Trophoblast cell (in vitro differentiated cells and primary cell): ENCODE data around the gene RUFY1.
A peak's percentile ranks its signal among the peaks of the same experiment; 100 is the strongest.

ENCODE experiments used
- DNase-seq, 2 donors: peaks; one replicate each; pipeline ENCODE4 v3.0.0-alpha.2; 2016
- H2AFZ ChIP-seq: 2 replicates; pipeline ENCODE4 v1.6.1; 2013; ENCODE audit warnings: low read length, moderate library complexity, mild to moderate bottlenecking; ENCODE audit not compliant: insufficient read depth, poor library complexity
- H2AK5ac ChIP-seq: 2 replicates; pipeline ENCODE4 v1.6.1; 2013; ENCODE audit warnings: mild to moderate bottlenecking, low read length
- H2BK120ac ChIP-seq: 2 replicates; pipeline ENCODE4 v1.6.1; 2013; ENCODE audit warnings: low read length, mild to moderate bottlenecking, moderate library complexity; ENCODE audit not compliant: insufficient read depth, poor library complexity
- H2BK12ac ChIP-seq: 2 replicates; pipeline ENCODE4 v1.6.1; 2013; ENCODE audit warnings: mild to moderate bottlenecking, low read length, moderate library complexity
- H2BK5ac ChIP-seq: 2 replicates; pipeline ENCODE4 v1.6.1; 2013; ENCODE audit warnings: low read length, low read depth, moderate library complexity, mild to moderate bottlenecking; ENCODE audit not compliant: poor library complexity
- H3K14ac ChIP-seq: 2 replicates; pipeline ENCODE4 v1.6.1; 2013; ENCODE audit warnings: mild to moderate bottlenecking, low read length
- H3K18ac ChIP-seq: 2 replicates; pipeline ENCODE4 v1.6.1; 2013; ENCODE audit warnings: mild to moderate bottlenecking, low read length
- H3K23ac ChIP-seq: 2 replicates; pipeline ENCODE4 v1.6.1; 2013; ENCODE audit warnings: low read length
- H3K27ac ChIP-seq: 2 replicates; pipeline ENCODE4 v1.5.1; 2013; ENCODE audit warnings: low read depth, mild to moderate bottlenecking, inconsistent platforms, low read length, moderate library complexity
- H3K27me3 ChIP-seq: 2 replicates; pipeline ENCODE4 v1.6.1; 2013; ENCODE audit warnings: inconsistent platforms, mild to moderate bottlenecking, low read length, moderate library complexity; ENCODE audit not compliant: insufficient read depth
- H3K36me3 ChIP-seq, 2 experiments: 1 replicate in 1 of 2; 2 replicates in 1 of 2; pipeline ENCODE4 v1.6.1; 2013; ENCODE audit warnings: low read length in 2 of 2, mild to moderate bottlenecking in 2 of 2, moderate library complexity in 1 of 2; ENCODE audit not compliant: insufficient read depth in 2 of 2, control insufficient read depth in 1 of 2
- H3K4ac ChIP-seq: 2 replicates; pipeline ENCODE4 v1.6.1; 2013; ENCODE audit warnings: low read depth, mild to moderate bottlenecking, low read length, moderate library complexity
- H3K4me1 ChIP-seq, 2 experiments: 1 replicate in 1 of 2; 2 replicates in 1 of 2; pipeline ENCODE4 v1.6.1; 2013; ENCODE audit warnings: low read length in 2 of 2, mild to moderate bottlenecking in 2 of 2, moderate library complexity in 1 of 2; ENCODE audit not compliant: insufficient read depth in 2 of 2, control insufficient read depth in 1 of 2
- H3K4me2 ChIP-seq: 2 replicates; pipeline ENCODE4 v1.6.1; 2013; ENCODE audit warnings: inconsistent platforms, mild to moderate bottlenecking, low read length, moderate library complexity
- H3K4me3 ChIP-seq: 2 replicates; pipeline ENCODE4 v1.5.1; 2013; ENCODE audit warnings: mild to moderate bottlenecking, low read depth, low read length, inconsistent platforms
- H3K79me1 ChIP-seq: one replicate; pipeline ENCODE4 v1.6.1; 2013; ENCODE audit warnings: low read length
- H3K79me2 ChIP-seq: 2 replicates; pipeline ENCODE4 v1.6.1; 2013; ENCODE audit warnings: low read length, mild to moderate bottlenecking; ENCODE audit not compliant: control insufficient read depth, insufficient read depth, poor library complexity
- H3K9ac ChIP-seq: 2 replicates; pipeline ENCODE4 v1.6.1; 2013; ENCODE audit warnings: mild to moderate bottlenecking, low read length
- H3K9me3 ChIP-seq: 2 replicates; pipeline ENCODE4 v1.6.1; 2013; ENCODE audit warnings: low read depth, mild to moderate bottlenecking, control low read depth, inconsistent platforms, low read length; ENCODE audit not compliant: insufficient read depth
- H4K12ac ChIP-seq: 2 replicates; pipeline ENCODE4 v1.6.1; 2013; ENCODE audit warnings: low read depth, mild to moderate bottlenecking, low read length, moderate library complexity
- H4K8ac ChIP-seq: 2 replicates; pipeline ENCODE4 v1.6.1; 2013; ENCODE audit warnings: low read depth, mild to moderate bottlenecking, low read length, moderate library complexity
- H4K91ac ChIP-seq: one replicate; pipeline ENCODE4 v1.6.1; 2013; ENCODE audit warnings: low read depth, mild to moderate bottlenecking, low read length, moderate library complexity
- WGBS: extraction: QIAGEN DNeasy Blood & Tissue Kit; methylation state at CpG from one replicate; pipeline ENCODE4 v1.1.7; 2013; ENCODE audit warnings: missing lambda C conversion rate; ENCODE audit not compliant: insufficient read length, insufficient coverage; ENCODE audit errors: extremely low coverage; 5-methylcytosine and 5-hydroxymethylcytosine counted together

RUFY1 gene

DNA sequence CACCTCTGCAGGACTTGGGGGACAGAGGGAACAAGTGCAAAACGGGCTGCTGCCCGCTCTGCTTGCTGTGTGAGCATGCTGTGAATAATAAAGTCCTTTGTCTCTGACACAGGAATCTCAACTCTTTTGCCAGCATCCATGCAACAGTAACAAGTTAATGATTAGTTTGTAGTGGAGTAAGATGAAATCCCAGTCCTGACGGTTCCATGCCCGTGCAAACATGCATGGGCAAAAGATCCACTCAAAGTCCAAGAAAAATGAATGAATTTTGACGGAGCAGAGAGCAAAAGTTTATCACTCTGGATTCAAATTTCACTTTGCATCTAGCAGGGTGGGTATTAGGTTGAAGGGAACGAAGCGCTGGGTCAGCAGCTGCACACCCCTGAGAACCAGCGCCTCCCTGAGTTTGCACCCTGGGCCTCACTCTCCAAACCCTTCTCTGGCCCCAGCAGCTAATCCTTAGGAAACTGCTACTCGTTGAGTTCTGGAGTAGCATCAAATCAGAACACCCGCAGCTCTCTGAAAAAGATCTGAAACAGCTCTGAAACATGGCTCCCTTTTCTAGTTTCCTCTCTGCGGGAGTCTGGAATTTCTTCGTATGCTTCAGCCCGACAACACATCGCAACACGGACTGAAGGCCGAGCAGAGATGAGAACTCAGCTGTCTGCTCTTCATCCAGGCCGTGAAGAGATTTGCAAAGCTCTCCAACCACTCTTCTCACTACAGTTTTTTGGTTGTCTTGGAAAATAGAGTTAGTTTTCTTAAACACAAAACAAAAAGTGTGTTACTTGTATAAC lies 45.6 kb upstream of the RUFY1 start:
- Histone ChIP-seq H3K4me3 (no peak overlapping the region), H2BK120ac (no peak overlapping the region), H3K4me1 (peaks cover 0 to 2% of the 10 kb centered on the region in 2 experiments), H2AK5ac (no peak overlapping the region), H3K79me1 (no peaks in the 10 kb centered on the region), H3K18ac (no peak overlapping the region), H3K27ac (no peak overlapping the region), H3K23ac (no peak overlapping the region), H3K14ac (no peak overlapping the region), H3K27me3 (no peaks in the 10 kb centered on the region), H2BK5ac (no peak overlapping the region), H3K9ac (no peak overlapping the region), H2BK12ac (no peak overlapping the region), H4K12ac (no peak overlapping the region), H4K8ac (no peak overlapping the region), H3K79me2 (no peaks in the 10 kb centered on the region), H2AFZ (no peak overlapping the region), H4K91ac (no peak overlapping the region), H3K9me3 (peaks cover 3% of the 10 kb centered on the region), H3K4ac (no peak overlapping the region), H3K36me3 (no peaks in the 10 kb centered on the region), H3K4me2 (no peak overlapping the region)
- WGBS, result no CpG with 5 or more reads among the region's 17 CpGs
- DNase-seq, result no peak

DNA sequence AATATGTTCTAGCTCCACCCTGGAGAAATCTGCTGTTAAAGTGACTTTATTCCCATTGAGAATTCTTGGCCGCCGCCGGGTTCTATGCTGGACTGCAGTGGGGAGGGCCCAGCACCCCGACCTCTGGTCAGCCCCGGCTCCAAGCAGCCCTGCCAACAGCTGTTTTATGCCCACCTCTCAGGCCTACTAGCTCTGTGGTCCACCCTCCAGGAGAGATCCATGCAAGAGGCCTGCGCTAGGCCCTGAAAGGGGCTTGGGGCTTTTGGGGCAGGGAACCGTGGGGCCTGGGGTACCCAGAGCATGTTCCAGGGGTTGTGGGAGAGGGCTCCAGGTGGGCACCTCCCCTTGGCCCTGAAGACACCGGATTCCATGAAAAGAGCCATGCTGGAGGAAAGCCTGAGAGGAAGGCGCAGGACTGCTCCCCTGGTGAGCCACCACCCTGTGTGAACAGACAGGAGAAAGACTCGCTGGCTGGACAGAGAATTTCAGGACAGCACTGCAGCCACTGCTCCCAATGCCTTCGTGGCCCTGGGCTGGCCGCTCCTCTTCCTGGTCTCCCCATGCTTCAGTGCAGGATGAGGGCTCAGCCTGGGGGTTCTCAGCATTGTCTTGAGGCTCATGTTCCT lies 44.6 kb upstream of the RUFY1 start:
- no peak overlapping the region for H2BK12ac ChIP-seq
- no peaks in the 10 kb centered on the region for H3K79me1 ChIP-seq
- no peaks in the 10 kb centered on the region for H3K79me2 ChIP-seq
- no peak overlapping the region for H4K91ac ChIP-seq
- H4K12ac ChIP-seq, result no peak overlapping the region
- H3K36me3 ChIP-seq, result no peaks in the 10 kb centered on the region
- H3K4me2 ChIP-seq, result no peak overlapping the region
- no peak overlapping the region for H2AFZ ChIP-seq
- DNase-seq, result no peak
- peaks cover 0 to 2% of the 10 kb centered on the region in 2 experiments for H3K4me1 ChIP-seq
- H3K27ac ChIP-seq, result no peak overlapping the region
- H3K4ac ChIP-seq, result no peak overlapping the region
- no peaks in the 10 kb centered on the region for H3K9me3 ChIP-seq
- H3K23ac ChIP-seq, result no peak overlapping the region
- no peak overlapping the region for H2BK5ac ChIP-seq
- WGBS, result no CpG with 5 or more reads among the region's 12 CpGs
- H3K4me3 ChIP-seq, result no peak overlapping the region
- no peaks in the 10 kb centered on the region for H3K27me3 ChIP-seq
- no peak overlapping the region for H3K14ac ChIP-seq
- H4K8ac ChIP-seq, result no peak overlapping the region
- no peak overlapping the region for H3K18ac ChIP-seq
- no peak overlapping the region for H2BK120ac ChIP-seq
- H3K9ac ChIP-seq, result no peak overlapping the region
- H2AK5ac ChIP-seq, result no peak overlapping the region

DNA sequence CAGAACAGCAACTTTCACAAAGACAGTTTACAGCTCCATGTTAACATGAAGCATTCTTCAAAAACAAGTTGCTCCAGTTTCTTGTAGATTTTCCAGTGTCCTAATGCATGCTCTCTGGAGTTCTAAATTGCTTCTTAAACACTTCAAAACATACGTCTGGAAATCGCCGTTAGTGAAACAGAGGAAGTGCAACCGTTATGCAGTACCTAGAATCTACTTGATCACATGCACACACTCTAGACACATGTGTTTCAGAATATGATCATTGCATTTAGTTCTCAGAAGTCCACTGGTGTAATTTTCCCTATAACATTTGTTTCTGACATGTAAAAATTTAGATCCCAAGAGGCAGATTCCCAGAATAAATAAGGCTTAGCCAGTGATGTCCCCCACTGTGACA lies 41.1 kb upstream of the RUFY1 start:
- Histone ChIP-seq H3K4me1 (peaks cover 0 to 2% of the 10 kb centered on the region in 2 experiments), H2BK12ac (no peak overlapping the region), H4K91ac (no peak overlapping the region), H3K9me3 (no peaks in the 10 kb centered on the region), H2AFZ (no peak overlapping the region), H3K79me1 (no peaks in the 10 kb centered on the region), H3K36me3 (no peaks in the 10 kb centered on the region), H3K18ac (no peak overlapping the region), H2BK5ac (no peak overlapping the region), H3K27ac (no peak overlapping the region), H3K23ac (no peak overlapping the region), H2BK120ac (no peak overlapping the region), H3K9ac (no peak overlapping the region), H2AK5ac (no peak overlapping the region), H3K27me3 (no peaks in the 10 kb centered on the region), H3K14ac (no peak overlapping the region), H3K79me2 (no peaks in the 10 kb centered on the region), H4K8ac (no peak overlapping the region), H3K4ac (no peak overlapping the region), H4K12ac (no peak overlapping the region), H3K4me3 (no peak overlapping the region), H3K4me2 (no peak overlapping the region)
- no CpG with 5 or more reads among the region's 4 CpGs for WGBS
- peak in 1 of 2 donors; percentile 6 for DNase-seq

DNA sequence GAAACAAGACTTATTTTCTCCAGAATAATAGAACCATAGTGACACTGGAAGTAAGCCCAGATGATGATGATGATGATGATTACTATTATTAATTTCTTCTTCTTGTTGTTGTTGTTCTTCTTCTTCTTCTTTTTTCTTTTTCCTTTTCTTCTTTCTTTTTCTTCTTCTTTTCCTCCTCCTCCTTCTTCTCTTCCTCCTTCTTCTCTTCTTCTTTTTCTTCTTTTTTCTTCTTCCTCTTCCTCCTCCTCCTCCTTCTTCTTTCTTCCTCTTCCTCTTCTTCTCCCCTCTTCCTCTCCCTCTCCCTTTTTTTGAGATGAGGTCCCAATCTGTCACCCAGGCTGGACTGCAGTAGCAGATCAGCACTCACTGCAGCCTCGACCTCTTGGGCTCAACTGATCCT lies 40.5 kb upstream of the RUFY1 start:
- Histone ChIP-seq H4K91ac (no peak overlapping the region), H3K23ac (no peak overlapping the region), H3K36me3 (no peaks in the 10 kb centered on the region), H4K8ac (no peak overlapping the region), H3K27ac (no peak overlapping the region), H2AFZ (no peak overlapping the region), H4K12ac (no peak overlapping the region), H3K27me3 (no peaks in the 10 kb centered on the region), H2AK5ac (no peak overlapping the region), H3K14ac (no peak overlapping the region), H3K79me1 (no peaks in the 10 kb centered on the region), H3K79me2 (no peaks in the 10 kb centered on the region), H3K4me3 (no peak overlapping the region), H3K18ac (no peak overlapping the region), H3K4me2 (no peak overlapping the region), H3K4ac (no peak overlapping the region), H2BK120ac (no peak overlapping the region), H3K4me1 (peaks cover 0 to 2% of the 10 kb centered on the region in 2 experiments), H2BK12ac (no peak overlapping the region), H2BK5ac (no peak overlapping the region), H3K9ac (no peak overlapping the region), H3K9me3 (no peaks in the 10 kb centered on the region)
- DNase-seq, result no peak
- no CpG with 5 or more reads among the region's 1 CpG for WGBS
